Inflammatory macrophage treated with lipopolysaccharide for 1 hour (primary cell): ENCODE measurements around the gene PRR5L.

ENCODE experiments used
- DNase-seq, 2 donors: peaks; one replicate each; pipeline ENCODE4 v3.0.0-alpha.2; 2020 to 2022

PRR5L gene, protein sequence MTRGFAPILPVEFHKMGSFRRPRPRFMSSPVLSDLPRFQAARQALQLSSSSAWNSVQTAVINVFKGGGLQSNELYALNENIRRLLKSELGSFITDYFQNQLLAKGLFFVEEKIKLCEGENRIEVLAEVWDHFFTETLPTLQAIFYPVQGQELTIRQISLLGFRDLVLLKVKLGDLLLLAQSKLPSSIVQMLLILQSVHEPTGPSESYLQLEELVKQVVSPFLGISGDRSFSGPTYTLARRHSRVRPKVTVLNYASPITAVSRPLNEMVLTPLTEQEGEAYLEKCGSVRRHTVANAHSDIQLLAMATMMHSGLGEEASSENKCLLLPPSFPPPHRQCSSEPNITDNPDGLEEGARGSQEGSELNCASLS

DNA sequence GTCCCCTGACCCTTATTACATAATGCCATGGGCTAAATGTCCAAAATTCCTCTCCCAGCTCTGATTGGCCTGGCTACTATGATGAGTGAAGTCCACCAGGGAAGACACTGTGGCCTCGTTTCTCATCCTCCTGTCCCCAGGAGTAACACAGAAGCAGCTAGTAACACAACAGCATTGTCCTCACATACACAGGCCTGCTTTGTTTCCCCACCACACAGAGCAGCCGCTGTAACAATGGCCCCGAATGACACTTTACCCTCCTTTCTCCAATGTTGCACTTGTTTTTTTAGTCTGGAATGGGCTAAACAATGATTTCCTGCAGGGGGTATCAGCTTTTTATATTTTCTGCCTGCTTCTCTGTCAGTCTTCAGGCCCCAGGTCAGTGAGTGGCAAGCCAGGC, at the start of gene PRR5L:
TSS of gene PRR5L (plus strand) at position 363 of the 400 bp plus-strand sequence. CDS start 104,834 bp downstream, outside the sequence.
- DNase-seq: no peak

DNA sequence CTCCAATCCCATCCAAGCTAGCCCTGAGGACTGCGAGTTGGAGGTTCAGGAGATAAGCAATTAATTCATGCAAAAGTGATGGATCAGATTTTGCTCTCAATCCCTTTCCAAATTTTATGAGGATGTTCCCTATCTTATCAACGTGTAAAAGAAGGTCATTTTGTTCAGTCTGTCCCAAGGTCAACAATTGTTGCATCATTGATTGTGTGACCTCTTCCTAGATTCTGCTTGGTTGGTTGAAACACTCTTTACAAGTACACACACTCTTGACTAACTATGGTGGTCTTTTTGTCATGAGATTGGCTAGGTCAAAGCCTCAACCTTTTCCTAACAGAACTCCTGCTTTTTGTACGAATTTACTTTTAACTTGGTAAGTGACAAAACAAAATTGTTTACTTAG, 48.6 kb upstream of the PRR5L start:
- DNase-seq: no peak

DNA sequence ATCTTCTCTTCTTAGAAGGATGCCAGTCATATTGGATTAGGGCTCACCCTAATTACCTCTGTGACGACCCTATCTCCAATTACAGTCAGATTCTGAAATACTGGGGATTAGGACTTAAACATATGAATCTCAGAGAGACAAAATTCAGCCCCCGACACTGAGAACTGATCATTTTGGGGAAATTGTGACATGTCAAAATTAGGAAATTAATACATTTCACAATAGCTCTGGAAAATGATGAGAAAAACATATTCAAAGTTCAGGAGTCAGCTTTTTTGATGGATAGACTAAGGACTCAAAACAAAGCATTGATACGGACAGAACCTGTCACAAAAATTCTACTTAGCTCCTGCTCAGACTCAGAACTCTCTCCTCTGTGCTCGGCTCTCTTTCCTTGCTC, 47.7 kb upstream of the PRR5L start:
- DNase-seq: peak; percentile 66 to 79

DNA sequence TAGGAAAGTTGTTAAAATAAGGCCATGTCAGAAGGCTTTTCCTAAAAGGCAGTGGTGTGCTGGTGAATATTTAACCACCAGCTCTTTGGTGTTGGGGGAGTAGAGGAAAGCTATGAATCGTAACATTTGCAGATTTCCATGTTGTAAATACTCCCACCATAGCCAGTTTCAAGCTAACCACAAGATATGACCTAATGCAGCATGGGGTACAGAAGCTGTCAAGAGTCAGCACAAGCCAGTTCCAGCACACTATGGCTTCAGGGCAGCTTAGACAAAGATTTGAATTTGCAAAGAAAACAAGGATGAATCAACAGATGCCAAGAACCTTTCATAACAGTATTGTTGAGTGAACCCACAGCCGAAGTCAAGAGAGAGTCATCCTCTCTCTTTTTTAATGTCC, 46.8 kb upstream of the PRR5L start:
- peak; percentile 68 to 94 for DNase-seq

DNA sequence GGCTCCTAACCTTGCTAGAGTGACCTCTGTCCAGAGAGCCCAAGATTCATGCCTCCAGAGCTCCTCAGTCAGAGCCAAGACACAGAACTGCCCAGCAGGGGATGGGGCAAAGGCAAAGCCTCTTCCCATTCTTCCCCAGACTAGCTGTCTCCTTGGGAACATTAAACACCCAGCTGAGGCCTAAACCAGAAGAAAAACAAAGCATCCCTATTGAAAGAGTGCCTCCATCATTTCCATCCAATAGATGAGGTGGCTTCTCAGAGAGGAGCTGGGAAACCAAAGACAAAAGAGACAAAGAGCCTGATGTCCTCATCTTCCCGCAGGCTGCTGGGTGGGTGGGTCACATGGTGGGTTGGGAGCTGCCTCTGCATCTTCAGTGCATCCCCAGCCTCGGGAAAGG, 44.3 kb upstream of the PRR5L start:
- no peak for DNase-seq

DNA sequence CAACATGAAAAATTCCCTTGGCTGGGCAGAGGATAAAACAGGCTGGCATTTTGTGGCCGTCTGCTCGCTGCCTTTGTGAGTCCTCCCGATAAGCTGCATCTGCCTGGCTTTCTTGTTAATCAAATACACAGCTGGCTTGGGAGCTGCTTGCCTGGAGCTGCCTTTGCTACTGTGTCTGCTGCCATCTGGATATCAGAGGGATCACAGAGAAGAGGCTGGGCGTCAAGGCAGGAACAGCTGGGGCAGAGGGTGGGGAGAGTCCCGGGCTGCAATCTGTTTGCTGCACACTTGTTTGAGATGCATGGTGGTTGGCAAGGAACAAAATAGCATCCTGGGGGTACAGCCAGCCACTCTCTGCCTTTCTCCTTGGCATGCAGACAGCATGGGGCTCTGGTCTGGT, 42.9 kb upstream of the PRR5L start:
- DNase-seq: no peak

DNA sequence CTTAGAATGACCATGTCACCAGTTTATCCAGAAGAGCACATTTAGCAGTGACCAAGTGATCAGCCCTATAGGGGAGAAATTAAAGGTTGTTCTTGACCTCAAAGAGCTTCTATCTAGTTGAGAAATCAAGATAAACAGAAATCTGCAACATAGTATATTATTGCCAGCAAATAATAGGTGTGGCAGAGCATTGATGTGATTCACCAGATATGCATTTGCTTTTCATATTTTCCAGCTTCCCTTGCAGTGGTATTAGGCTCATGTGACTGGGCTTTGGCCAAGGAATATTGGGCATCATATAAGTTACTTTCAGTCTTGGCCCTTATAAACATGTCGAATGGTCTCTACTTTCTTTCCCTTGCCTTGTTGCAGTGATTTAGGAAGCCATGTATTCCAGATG, 41.4 kb upstream of the PRR5L start:
- DNase-seq: no peak

DNA sequence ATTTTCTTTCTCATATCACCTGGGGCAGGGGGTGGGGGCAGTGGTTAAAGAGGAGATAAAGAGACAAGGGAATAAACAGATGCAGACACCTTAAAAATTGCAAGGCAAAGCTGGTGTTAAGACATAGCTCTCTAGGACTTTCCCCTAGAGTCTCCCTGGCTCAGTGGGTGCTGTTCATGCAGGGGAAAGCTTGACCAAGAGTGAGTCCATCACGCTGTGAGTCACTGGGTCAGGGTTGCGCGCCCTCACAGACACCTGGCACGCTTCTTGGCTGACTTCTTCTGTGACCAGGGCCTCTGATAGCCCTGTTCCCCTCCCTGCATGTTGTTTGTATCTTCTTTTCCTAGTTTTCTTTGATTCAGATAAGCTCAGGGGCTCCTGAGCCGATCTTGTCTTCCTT, 38.7 kb upstream of the PRR5L start:
- peak; percentile 35 to 71 for DNase-seq

DNA sequence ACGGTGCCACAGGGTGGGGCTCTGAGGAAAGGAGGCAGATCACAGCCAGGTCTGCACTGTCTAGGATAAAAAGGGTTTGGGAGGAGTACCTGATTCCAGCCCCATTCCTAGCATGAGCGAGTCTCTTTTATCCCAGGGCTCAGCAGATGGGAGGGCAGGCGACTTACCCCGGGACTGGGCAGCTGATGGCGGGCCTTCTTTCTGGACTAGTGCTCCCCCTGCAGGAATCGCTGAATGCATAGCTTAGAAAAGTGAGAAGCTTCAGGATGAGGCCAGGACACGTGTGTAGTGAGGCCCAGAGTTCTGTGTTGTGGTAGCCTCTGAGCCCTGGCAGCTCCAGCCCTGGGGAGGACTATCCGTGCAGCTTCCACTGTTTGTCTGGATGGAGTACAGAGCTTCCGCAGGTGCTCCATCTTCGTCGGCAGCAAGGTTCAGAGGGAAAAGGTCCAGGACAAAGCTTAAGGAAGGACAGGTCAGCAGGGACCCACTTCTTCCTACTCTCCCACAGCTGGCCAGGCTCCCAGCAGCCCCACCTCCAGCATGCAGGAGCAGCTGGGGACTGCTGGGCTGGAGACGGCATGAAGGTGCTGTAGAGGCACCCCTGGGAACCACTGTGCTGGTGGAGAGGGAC, 37.2 kb upstream of the PRR5L start:
- DNase-seq: peak; percentile 65 to 67

DNA sequence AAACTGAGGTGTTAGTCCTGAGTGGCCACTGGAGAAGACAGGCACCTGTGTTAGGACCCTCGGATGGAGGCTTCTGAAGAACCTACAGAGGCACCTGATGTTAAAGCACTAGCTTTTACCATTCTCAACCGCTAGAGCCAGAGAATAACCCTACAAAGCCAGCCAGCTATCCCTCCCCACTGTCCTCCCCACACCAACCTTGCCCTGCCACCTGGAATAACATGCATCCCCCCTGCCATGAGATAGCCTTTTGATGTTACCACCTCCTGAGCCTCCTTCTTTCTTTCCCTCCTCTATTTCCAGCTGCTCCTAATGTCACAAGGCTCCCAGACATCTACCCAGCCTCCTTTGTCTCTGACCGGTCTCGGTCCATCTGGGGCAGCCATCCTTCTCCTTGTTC, 35.0 kb upstream of the PRR5L start:
- DNase-seq: no peak

DNA sequence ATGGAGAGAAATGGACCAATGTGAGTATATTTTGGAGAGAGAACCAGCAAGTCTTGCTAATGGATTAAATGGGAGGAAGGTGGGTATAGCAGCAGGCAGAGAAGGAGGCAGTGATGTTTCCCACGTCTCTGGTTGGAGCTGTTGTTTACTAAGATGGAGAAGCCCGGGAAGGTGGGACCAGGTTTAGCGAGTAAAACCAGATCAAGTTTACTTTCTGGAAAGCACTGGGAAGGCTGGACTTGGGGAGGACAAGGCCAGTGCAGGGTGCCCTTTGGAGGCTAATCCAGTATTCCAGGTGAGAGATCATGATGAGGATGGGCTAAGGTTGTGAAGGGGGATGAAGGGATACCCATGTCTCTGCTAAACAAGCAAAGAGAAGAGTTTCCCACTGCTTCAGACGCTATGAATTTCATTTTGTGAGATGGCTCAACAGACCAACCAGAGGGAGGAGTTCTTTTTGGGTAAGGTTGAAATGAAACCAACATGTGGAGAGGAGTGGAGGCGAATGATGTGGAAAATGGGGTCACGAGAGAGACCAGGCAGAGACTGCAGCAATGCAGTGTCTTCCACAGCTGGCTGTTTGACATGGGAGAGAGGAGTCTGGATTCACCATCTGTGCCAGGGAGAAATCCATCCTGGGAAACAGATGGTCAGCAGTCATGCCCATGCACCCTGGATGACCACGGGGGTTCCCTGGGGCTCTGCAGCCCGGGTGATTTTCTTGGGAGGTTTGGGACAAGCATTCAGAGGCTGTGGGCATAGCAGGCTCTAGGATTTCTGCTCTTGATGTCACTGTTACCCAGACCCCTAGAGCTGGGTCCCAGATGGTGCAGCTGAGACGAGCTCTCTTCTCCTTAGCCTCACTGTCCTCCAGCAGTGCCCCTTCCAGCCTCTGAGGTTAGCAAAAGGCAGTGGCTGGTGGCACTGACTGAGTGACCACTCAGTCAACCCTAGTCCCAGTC, 31.8 kb upstream of the PRR5L start:
- no peak for DNase-seq

DNA sequence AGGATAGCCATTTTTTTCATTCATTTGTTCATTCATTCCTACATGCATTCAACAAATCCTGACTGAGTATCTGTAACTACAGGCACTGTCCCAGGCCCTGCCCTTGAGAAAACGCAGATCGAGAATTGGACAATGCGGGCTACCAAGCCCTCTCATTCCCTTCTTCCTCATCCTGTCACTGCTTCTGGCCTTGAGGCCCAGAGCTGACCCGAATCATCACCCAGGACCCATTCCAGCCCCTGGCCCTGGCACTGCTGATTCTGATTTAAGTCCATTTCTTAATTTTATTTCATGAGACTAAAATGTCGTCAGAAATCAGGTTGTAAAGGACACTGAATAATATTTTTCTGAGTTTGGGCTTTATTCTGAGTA, 31.1 kb upstream of the PRR5L start:
- no peak for DNase-seq

DNA sequence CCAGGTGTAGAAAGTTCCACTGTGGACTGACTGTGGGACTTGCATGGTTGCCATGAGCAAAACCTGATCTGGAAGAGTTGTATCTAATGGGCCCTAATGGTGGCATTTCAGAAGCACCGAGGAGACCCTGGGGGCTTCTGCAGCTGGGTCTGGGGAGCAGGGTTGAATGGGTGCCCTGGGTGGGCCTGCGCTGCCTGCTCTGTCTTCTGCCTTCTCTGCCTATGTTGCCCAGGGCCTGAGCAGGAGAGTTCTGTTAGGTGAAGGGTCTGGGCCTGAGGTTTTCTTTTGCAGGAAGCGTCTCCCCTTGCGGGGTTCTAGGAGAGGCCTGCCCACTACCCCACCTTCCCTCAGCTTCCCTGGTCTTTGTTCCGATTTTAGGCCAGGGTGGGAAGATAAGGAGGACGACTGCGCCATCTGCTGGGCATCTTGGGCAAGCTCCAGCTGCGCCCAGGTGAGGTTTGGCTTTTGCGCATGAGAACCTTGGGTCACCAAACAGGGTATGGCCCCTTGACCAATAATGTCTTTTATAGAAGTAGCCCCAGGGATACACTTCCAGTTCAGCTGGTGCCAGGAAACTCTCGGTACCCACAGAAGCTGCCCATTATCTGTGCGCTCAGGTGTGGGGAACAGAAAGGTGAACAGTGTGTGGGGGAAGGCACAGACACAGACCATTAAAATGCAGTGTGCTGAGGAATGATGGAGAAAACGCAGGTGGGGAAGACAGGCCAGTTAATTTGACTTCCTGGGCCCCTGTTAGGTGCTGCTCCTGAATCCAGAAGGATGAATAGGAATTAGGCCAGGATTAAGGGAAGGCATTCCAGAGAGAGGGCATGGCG, 30.1 kb upstream of the PRR5L start:
- peak in 1 of 2 donors; percentile 67 for DNase-seq

DNA sequence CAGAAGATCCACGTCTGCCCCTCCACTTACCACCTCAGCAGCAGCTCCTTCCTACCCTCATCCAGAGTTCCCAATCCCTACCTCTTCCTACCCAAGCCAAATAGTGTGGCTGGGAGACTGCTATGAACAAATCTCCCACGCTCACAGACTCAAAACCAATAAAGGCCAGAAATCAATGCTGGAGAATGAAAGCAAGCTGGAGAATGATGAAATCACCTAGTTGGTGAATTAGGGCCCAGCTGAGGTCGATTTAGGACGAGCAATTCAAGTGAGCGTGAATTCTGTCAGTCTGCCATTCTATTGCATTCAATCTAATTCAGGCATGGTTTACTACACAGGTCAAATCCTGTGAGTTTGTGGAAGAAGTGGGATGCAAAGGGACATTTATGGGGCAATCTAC, 29.3 kb upstream of the PRR5L start:
- DNase-seq: no peak

DNA sequence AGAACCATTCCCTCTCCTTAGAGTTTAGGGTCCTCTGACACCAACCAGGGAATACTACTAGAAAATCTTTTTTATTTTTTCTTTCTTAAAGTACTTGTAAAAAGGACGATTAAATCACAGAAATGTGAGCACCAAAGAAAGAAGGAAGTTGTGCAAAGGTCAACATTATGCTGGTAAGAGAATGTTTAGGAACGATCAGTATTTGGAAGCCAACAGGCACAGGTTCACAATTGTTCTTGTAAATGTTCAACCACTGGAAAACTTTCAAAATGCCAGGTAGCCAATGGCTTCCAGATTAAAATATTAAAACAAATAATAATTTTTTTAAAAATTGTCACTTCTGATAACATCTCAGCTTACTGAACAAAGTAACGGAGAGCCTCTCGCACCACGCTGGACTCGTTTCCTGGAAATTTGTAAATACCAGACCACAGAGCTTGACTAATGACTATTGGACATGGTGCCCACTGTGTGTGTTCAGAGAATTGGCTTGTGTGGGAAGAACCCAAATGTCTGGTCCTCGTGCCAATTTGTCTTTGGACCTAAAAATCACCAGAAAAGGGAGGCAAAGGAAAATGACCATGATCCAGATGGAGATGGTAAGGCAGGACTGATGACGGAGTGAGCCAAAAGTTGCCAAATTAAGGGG, 27.6 kb upstream of the PRR5L start:
- DNase-seq: no peak

DNA sequence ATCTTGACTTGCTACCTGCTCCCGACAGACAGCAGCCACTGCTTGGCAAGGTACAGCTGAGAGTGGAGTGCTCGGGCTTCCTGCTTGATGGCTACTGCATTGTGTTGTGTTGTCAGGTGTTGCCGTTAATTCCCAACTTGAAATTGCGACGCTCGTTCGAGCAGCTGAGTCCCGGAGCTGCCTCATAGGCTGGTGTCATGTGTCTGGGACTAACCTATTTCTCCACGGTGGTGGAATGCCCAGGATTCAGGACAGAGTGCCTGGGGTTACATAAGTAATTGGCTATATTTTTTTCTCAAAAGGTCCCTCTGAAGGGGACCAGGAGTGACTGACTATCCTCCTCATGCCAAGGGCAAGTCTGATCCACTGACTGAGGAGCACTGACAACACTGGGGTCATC, 25.4 kb upstream of the PRR5L start:
- DNase-seq: no peak

DNA sequence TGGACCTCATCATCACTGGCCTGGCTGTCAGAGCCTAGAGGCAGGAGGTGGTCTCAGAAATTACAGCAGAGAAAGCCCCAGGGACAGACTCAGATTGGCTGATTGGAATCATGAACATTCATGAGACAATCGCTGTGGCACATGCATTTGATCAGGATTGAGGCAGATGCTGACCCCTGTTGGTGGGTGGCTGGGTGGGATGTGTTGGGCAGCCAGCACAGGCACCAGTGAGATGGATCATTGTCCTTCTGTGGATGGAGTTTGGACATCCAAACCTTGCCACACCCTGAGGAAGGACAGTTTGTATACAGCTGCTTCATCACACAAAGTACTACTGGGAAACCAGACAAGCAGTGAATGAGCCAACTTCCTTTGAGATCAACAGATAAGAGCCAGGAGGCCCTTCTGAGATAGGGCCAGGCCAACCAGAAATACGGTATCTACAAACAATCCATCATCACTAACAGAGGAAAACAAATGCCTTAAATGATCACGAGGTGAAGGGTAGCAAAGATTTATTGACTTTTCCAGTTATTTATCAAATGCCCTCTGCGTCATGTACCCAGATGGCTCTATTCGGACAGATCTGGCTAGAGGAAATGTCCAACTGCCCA, 24.2 kb upstream of the PRR5L start:
- no peak for DNase-seq

DNA sequence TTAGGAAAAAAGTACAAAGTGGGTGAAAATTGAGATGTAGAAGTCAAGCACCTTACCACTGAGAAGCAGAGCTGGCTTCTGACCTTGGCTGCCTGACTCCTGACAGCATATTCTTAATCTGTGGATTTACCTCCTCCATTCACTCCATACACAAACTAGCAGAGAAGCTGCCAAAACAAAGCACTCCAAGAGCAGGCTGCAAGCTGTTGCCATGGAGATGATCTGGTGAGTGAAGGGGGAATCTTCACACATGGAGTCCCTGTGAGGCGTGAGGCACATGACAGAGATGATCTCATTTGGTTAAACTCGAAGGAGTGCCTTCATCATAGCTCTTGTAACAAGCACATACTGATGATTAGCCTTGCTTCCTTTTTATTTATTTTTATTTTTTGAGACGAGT, 23.0 kb upstream of the PRR5L start:
- no peak for DNase-seq

DNA sequence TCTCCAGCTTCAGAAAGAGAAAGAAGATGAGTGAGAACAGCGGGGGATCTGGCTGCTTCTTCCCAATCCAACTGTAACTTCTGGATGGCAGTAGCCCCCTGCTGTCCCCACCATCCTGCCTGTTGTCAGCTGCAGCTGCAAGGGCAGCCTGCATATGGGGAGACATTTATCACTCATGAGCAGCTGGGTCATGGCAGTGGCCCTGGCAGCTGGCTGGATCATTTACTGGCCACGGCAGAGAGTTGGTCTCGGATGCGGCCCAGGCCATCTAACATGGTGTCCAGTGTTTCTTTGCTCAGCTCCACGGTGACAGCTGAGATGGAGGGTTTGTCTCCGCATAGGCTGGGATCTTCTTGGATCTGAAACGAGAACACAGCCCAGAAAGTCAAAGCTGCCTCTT, 21.7 kb upstream of the PRR5L start:
- DNase-seq: no peak

DNA sequence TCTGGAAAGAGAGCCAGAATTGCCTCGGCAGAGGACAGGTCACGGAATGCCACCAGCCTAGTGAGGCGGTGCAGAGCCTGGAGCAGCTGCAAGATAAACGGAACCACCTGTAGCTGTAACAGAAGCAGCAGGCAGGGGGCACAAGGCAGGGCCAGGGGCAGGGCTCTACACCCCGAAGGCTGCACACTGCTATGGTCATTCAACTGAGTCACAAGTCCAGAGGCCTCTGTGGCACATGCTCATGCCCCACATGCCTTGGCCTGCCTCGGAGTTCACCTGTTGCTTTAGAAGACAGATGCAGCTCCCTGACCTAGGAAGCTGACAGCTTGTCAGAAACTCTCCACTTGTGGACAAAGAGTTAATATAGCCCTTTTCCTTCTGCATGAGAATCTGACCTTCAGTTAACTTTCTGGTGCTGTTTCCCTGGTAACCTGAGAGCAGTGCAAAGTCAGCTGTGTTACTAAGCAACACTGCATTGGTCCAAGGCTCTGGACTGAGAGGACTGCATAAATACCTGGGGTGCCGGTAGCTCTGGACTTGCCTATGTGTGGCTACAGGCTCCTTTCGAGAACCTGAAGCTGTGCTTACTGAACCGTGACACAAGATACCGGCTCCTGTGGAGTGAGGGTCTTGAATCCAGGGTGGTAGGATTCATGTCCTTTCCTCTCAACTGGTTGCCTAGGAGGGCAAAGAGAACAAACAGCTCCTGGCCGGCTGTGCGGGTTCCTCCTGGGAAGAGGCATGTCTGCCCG, 17.4 kb upstream of the PRR5L start:
- DNase-seq: no peak

DNA sequence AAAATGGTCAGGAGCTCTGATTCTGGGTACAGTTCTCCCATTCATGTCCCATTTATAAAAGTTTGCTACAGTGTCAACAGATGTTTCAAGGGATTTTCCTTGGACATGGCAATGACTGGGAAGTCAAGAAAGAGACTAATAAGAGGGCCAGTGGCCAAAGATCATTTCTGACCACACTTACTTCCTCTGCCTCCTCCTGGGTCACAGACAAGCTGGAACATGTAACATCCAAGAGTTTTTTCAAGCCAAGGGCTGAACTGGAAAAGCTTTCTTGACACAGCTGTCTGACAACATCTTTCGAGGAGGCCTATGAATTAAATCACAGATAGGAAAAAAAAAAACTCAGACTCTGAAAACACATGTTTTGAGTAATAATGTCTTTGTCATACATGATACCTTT, 15.6 kb upstream of the PRR5L start:
- DNase-seq: no peak
